T-helper 2 cell treated with Interferon-gamma antibody and Interleukin-4, amounts not matched to agents 100 ng/mL and 5 ng/mL, for 36 hours (primary cell): ENCODE results near the gene SLC27A1. TPM values are rescaled to one million over a fixed set of nuclear protein-coding genes. Genes with fewer than 3 reads are reported as not detected.

Experiments
- total RNA-seq: library from RNA; stranded (reverse); gene quantifications from 2 replicates; pipeline ENCODE4 v1.2.3, GENCODE V29; 2022

Gene SLC27A1
- total RNA-seq, 1 donor from 2014 or later: 1.7 TPM

Other genes with a start within 250 kb of the SLC27A1 start
- 17.2 and 22.6 TPM in 2 replicates for gene OCEL1, start 244.3 kb upstream of the SLC27A1 start, total RNA-seq
- 6.2 and 6.3 TPM in 2 replicates for gene NR2F6, start 224.6 kb upstream of the SLC27A1 start, total RNA-seq
- 0.25 and 0.36 TPM in 2 replicates for gene USHBP1, start 205.8 kb upstream of the SLC27A1 start, total RNA-seq
- gene BABAM1, start 203.1 kb upstream of the SLC27A1 start, total RNA-seq: 116 and 118 TPM in 2 replicates
- gene ANKLE1, start 188.6 kb upstream of the SLC27A1 start, total RNA-seq: 6.8 and 7.3 TPM in 2 replicates
- 7.2 and 9.2 TPM in 2 replicates for gene ABHD8, start 167.1 kb upstream of the SLC27A1 start, total RNA-seq
- 76.1 and 77.8 TPM in 2 replicates for gene MRPL34, start 164.7 kb upstream of the SLC27A1 start, total RNA-seq
- 33.7 and 39.6 TPM in 2 replicates for gene DDA1, start 161.0 kb upstream of the SLC27A1 start, total RNA-seq
- 13.4 TPM in 2 replicates for gene ANO8, start 135.7 kb upstream of the SLC27A1 start, total RNA-seq
- 42.4 and 43.5 TPM in 2 replicates for gene GTPBP3, start 133.0 kb upstream of the SLC27A1 start, total RNA-seq
- not detected in 2 replicates for gene PLVAP, start 93.2 kb upstream of the SLC27A1 start, total RNA-seq
- gene CCDC194, start 76.3 kb upstream of the SLC27A1 start, total RNA-seq: 3.4 and 4.0 TPM in 2 replicates
- 159 and 170 TPM in 2 replicates for gene BST2, start 64.9 kb upstream of the SLC27A1 start, total RNA-seq
- 36.4 and 38.5 TPM in 2 replicates for gene MVB12A, start 50.5 kb upstream of the SLC27A1 start, total RNA-seq
- gene TMEM221, start 21.9 kb upstream of the SLC27A1 start, total RNA-seq: not detected in 2 replicates
- gene NXNL1, start 9.6 kb upstream of the SLC27A1 start, total RNA-seq: not detected in 2 replicates
- gene PGLS, start 41.1 kb downstream of the SLC27A1 start, total RNA-seq: 87.2 and 88.2 TPM in 2 replicates
- 55.9 and 61.7 TPM in 2 replicates for gene COLGALT1, start 85.1 kb downstream of the SLC27A1 start, total RNA-seq
- 0.02 and 0.07 TPM in 2 replicates for gene UNC13A, start 217.8 kb downstream of the SLC27A1 start, total RNA-seq
- 57.1 and 59.7 TPM in 2 replicates for gene MAP1S, start 249.0 kb downstream of the SLC27A1 start, total RNA-seq